GM12891 (cell line): Measurements from ENCODE around the gene APAF1.

Experiments used
- PAX5 ChIP-seq: IDR thresholded peaks from 2 replicates; pipeline ENCODE4 v1.6.1; 2011; ENCODE audit warnings: low read length, moderate library complexity, mild to moderate bottlenecking; ENCODE audit not compliant: insufficient read depth, severe bottlenecking
- POLR2A ChIP-seq: IDR thresholded peaks from 2 replicates; pipeline ENCODE4 v1.6.1; 2011; ENCODE audit warnings: low read depth, low read length, control low read depth
- POLR2AphosphoS5 ChIP-seq: IDR thresholded peaks from 2 replicates; pipeline ENCODE4 v1.6.1; 2011; ENCODE audit warnings: low read depth, low read length, control low read depth
- POU2F2 ChIP-seq: IDR thresholded peaks from 2 replicates; pipeline ENCODE4 v1.6.1; 2011; ENCODE audit warnings: low read depth, mild to moderate bottlenecking, control low read depth, low read length, moderate library complexity
- SPI1 ChIP-seq: IDR thresholded peaks from 2 replicates; pipeline ENCODE4 v1.6.1; 2011; ENCODE audit warnings: low read depth, low read length, control low read depth
- TAF1 ChIP-seq: IDR thresholded peaks from 2 replicates; pipeline ENCODE4 v1.6.1; 2011; ENCODE audit warnings: low read depth, low read length, control low read depth

DNA sequence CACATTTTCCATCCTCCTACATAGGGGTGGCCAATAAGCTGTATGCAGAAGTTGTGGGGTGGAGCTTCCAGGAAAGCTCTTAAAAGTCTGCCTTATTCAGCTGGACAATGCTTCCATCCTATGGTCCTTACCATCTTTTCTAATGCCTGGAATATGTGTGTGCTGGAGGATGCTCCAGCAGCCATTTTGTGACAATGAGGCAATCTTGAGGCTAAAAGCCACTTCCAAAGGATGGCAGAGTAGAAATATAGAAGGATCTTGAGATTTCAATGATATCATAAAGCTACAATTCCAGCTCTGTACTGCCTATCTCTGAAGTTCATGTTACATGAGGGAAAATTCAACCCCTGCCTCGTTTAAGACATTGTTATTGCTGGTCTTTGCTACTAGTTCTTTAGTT lies 95.7 kb downstream of the APAF1 start:
- no peak for TF ChIP-seq POLR2AphosphoS5
- no peak for TF ChIP-seq POLR2A
- no peak for TF ChIP-seq POU2F2
- no peak for TF ChIP-seq SPI1
- no peak for TF ChIP-seq TAF1
- no peak for TF ChIP-seq PAX5
